ENCODE data around the gene FREM2. TPM values are rescaled to one million over a fixed set of nuclear protein-coding genes. Genes with fewer than 3 reads are reported as not detected.
A peak's percentile ranks its signal among the peaks of the same experiment; 100 is the strongest.

FREM2 gene
- total RNA-seq, 1 experiment from 2014 or later: 3.5 TPM

DNA sequence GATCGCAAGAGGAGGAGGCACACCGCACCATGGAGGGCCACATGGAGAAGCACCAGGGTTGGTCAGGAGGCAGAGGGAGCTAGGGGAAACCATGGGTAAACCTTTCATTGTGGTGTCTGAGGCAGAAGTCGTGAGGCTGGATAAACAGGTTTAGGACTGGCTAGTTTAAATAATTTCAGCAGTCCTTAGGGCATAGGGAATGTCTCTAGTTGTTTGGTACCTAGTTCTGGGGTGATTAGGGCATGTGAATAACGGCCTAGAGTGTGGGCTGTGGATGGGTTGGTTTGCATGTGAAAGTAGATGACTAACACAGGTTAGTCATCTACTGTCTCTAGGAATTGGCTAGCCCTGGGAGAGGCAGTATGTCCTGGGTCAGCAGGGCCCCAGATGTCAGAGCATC, 201.4 kb downstream of the FREM2 start:
- no peak for DNase-seq (ENCODE audit: low spot score)

DNA sequence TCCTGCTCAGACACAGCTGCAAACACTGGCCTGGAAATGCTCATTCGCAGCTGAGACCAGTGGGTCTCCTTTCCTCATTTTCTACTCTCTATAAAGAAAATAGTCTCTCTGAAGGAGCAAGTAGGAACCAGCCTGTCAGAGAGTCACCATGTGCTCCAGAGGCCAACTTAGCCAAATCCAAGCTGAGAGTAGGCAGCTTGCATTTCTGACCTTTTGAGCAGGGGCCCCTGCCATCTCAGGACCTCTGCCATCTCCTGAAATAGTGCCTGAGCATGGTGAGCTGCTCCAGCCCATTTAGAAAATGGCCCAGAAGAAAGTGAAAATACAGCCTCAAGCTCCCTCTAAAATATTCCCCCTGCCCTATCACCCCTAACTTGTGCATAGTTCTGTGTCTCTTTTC, 208.2 kb downstream of the FREM2 start:
- DNase-seq (ENCODE audit: low spot score): no peak

DNA sequence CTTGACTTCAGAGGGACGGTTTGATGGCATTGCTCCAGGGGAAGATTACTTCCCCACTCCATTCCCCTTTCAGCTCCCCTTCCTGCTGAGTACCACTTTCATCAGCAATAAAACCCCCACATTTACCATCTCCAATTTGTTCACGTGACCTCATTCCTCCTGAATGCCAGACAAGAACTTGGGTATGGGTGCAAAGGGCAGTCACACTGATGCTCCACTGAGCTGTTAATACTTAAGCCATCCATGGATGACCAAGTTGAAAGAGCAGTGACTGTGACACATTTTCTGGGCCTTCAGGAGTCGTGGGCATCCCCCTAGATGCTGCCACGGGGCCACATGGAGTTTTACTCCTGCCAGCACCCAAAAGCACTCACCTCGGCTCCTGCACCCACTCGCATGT, 210.6 kb downstream of the FREM2 start:
- no peak for DNase-seq (ENCODE audit: low spot score)

- no peak for DNase-seq (ENCODE audit: low spot score)
Observed at GRCh38 chr13:38898481-38898880, 211.6 kb downstream of the FREM2 start.

GRCh38 chr13:38899571-38899970, 212.7 kb downstream of the FREM2 start:
- DNase-seq (ENCODE audit: low spot score): no peak

- DNase-seq (ENCODE audit: low spot score): peak; percentile 29
Observed at GRCh38 chr13:38900188-38900587, 213.3 kb downstream of the FREM2 start.

- DNase-seq (ENCODE audit: low spot score): no peak
Observed at GRCh38 chr13:38902551-38902950, 215.7 kb downstream of the FREM2 start.

- no peak for DNase-seq (ENCODE audit: low spot score)
Observed at GRCh38 chr13:38905081-38905480, 218.2 kb downstream of the FREM2 start.

- no peak for DNase-seq (ENCODE audit: low spot score)
Observed at GRCh38 chr13:38905861-38906260, 219.0 kb downstream of the FREM2 start.

GRCh38 chr13:38908574-38908973, 221.7 kb downstream of the FREM2 start:
- no peak for DNase-seq (ENCODE audit: low spot score)

DNA sequence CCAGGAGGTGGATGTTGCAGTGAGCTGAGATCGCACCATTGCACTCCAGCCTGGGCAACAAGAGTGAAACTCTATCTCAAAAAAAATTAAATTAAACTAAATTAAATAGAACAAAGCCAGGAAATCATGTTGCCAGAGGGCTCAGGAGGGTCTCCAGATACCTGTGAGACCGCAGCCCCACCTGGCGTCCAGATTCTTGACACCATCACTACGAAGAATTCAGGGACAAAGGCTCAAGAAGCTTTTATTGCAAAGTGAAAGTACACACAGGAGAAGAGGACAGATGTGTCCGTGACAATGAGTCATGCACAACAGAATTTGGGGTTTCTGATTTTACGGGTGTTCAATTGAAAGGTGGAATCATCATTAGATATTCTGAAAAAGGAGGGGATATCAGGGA, 227.2 kb downstream of the FREM2 start:
- no peak for DNase-seq (ENCODE audit: low spot score)

- no peak for DNase-seq (ENCODE audit: low spot score)
Observed at GRCh38 chr13:38921081-38921480, 234.2 kb downstream of the FREM2 start.

GRCh38 chr13:38922170-38922569, 235.3 kb downstream of the FREM2 start:
- DNase-seq (ENCODE audit: low spot score): no peak

DNA sequence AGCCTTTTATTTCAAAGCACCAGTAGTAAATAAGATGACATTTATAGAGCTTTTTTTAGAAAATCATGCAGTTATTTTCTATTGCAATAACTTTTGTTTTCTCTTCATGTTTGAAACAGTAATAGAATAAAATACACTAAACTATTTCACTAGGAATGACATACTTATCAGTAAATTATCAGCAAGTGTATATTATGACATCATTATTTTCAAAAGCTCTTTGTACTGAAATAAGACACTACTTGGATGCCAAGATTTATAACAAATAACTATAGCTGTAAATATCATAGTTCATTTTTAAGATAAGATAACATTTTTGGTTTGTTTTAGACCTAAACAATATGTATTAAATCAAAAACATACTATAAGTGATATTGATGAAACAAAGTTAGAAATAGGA, 246.9 kb downstream of the FREM2 start:
- no peak for DNase-seq (ENCODE audit: low spot score)

Small RNAs within 50 kb of the gene (small RNA-seq; reads per million reads assigned to genes)
- gene PLA2G12AP2 (not detected), gene RNU6-56P (not detected)

Measured in HT-29 (cell line).